NCI-H2227 treated with DMSO at 0.1 percent for 48 hours (cell line): ENCODE data around the gene MAMDC4.

ENCODE experiments used
- DNase-seq: peaks from one replicate; lab custom pipeline; 2025; lab: John Stamatoyannopoulos, UW

MAMDC4 gene

DNA sequence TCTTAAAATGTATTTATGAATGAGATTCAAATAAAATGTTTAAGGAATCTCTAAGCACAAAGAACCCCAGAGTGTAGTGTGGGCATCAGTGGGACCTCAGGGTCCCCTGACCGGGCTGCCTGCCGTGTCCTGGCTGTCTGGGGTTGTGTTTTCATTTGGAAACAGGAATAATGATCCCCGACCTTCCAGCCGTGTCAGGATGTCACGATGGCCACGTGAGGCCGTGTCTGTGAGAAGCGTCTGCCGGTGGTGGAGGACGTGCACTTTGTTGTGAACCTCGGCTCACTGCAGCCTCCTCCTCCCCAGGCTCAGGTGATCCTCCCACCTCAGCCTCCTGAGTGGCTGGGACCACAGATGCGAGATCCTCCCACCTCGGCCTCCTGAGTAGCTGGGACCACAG lies 38.5 kb downstream of the MAMDC4 start:
- no peak for DNase-seq

DNA sequence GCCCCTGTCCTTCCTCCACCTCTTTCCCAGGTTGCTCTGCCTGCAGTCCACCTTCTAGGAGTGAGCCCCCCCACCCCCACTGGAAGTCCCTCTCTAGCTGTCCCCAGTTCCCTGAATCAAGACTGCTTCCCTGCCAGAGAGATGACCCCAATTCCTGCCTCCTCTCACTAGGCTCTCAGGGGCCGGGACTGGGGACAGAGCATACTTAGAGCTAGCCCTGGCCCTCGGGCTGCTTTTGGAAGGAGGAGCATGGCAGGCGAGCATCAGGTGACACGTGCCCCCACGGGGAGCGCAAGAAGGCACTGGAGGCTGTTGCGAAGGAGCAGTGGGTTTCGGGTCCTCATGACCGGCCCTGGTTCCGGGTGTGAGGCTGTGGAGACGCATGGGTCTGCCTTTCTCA lies 43.9 kb downstream of the MAMDC4 start:
- DNase-seq: no peak

DNA sequence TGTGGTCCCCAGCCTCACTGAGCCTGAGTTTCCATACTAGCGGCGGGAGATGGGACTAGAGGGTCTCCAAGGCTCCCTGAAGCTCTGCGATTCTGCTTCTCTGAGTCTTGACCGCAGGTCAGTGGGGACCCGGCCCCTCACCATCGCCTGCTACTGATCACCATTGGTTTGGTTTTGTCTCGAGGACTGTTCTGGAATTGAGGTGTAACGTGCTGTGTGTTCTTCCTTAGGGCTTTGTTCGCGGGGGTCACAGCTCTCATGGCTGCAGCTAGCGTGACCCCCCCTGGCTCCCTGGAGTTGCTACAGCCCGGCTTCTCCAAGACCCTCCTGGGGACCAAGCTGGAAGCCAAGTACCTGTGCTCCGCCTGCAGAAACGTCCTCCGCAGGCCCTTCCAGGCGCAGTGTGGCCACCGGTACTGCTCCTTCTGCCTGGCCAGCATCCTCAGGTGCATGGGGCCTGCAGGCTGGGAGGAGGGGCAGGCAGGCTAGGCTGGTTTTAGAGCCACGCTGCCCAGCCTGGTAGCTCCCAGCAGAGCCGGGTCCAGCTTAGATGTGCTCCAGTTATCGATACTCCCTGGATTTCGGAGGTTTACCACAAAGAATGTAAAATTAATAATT lies 46.4 kb downstream of the MAMDC4 start:
- DNase-seq: no peak

DNA sequence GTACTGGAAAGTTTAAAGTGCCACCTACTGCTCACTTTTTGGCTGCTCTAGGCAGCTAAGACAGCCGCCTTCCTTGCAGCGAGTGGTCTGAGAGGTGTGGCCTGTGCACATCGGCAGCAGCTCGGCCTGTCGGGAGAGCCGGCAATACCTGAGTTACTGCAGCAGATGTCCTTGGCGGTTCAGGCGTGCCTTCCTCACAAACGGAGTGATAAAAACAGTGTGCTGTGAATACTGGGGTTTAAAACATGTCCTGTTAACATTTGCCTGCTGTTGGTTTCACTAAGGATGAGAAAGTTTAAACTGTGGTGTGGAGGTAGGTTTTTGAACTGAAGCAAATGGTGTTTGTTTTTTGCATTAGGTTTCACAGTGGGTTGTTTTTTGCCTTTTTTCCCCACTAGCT lies 47.0 kb downstream of the MAMDC4 start:
- no peak for DNase-seq

DNA sequence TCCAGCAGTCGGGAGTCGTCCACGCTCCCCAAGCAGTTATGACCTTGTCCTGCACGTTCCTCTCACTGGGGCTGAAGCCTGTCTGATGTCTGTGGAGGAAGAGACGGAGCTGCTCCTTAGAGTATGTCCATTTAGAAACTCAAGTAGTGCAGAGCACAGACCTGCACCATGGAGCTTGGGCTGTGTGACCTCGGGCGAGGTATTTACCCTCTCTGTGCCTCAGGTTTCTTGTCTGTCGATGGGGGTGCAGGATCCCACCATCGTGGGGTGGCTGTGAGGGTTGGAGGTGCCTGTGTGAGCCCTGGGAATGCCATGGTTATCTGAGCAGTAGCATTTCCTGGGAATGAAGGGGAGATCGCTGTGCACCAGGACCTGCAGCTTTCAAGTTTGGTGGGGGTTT lies 48.4 kb downstream of the MAMDC4 start:
- DNase-seq: no peak

DNA sequence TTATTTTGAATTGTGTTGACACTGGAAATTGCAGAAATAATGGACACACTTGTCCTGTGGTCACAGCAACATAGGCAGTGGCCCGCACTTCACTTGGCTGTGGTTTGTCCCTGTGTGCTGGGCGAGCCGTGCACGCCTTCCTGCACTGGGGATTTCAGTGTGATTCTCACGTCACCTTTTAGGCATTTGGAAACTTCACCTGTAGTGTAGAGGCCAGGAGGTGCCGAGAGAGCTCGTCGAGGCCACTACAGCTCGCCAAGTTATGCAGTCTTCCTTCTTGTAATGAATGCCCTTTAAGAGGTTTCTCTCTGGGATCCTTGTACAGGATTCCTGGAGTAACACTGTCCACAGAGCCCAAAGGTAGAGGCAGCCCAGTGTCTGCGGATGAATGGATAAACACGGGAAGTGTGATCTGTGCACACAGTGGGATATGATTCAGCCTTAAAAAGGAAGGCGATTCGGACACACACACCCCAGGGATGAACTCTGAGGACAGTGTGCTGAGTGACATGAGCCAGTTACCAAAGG lies 48.9 kb downstream of the MAMDC4 start:
- DNase-seq: no peak

DNA sequence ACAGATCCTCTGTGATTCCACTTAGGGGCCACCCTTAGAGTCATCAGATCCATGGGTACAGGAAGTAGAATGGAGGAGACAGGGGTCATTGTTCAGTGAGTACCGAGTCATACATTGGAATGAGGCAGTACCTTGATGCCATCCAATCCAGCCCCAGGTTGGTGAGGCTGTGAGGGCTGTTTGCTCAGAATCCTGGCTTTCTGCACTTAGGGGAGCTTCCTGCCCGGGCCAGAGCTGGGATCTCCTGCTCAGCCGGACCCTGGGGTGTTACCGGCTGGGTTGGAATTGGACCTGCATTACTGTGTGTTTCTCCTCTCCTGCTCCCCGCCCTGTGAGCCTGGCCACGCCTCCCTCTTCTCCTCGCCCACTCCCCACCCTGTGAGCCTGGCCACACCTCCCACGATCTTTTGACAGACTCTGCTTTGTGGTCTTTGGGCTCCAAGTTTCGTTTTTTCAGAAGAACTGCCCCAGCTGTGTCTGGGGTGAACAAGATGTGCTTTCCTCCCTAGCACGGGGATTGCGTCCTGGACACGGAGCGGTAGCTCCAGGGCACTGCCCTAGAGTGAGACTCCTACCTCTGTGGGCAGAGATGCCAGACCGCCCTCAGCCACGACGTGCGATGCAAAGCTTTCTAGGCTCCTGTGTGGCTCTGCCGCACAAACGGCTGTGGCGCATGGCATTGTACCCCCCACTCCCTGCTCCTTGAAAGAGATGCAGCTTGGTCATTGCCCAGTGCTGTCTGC lies 49.5 kb downstream of the MAMDC4 start:
- no peak for DNase-seq

DNA sequence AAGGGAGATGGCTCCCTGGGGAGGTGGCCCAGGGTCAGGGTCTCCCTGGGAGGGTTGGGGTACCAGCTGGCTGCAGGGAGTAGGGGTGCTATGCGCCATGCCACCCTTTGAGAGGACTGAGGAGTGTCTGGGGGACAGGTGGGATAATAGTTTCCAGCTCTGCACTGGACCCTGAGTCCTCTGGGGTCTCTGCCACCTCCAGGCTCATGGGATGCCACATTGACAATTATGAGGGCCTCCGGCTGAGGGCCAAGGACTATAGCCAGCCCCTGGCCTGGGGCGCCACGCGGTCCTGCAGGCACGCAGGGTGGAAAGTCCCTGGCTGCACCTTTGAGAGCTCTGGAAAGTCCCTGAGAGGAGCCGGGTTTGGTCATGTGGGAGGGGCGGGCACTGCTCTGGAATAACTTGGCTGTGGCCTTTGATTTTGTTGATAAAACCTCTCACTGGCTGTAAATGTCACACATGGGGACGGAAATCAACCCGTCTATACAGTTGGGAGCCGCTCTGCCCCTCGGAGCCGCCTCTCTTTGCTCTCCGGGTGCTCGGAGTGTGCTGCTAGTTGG lies 50.2 kb downstream of the MAMDC4 start:
- no peak for DNase-seq

DNA sequence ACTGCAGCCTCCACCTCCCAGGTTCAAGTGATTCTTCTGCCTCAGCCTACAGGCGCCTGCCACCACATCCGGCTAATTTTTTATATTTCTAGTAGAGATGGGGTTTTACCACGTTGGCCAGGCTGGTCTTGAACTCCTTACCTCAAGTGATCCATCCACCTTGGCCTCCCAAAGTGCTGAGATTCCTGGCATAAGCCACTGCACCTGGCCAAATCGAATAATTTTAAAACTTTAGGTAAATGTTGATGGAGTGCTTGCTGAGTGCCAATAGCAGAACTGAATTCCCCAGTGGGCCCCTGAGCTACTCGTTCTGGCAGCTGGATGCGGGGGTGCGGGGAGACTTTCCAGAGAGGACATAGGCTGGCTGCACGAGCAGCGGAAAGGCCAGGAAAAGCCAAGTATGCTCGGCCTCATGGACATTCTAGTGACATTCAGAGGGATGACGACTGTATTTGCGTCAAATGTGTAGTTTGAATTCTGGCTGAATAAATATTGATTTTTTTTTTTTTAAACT lies 51.0 kb downstream of the MAMDC4 start:
- no peak for DNase-seq

DNA sequence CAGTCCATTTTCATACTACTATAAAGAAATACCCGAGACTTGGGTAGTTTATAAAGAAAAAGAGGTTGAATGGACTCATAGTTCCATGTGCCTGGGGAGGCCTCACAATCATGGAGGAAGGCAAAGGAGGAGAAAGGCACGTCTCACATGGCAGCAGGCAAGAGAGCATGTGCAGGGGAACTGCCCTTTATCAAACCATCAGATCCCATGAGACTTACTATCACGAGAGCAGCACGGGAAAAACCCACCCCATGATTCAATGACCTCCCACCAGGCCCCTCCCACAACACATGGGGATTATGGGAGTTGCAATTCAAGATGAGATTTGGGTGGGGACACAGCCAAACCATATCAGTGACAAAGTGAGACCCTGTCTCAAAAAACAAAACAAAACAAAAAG lies 54.1 kb downstream of the MAMDC4 start:
- no peak for DNase-seq

DNA sequence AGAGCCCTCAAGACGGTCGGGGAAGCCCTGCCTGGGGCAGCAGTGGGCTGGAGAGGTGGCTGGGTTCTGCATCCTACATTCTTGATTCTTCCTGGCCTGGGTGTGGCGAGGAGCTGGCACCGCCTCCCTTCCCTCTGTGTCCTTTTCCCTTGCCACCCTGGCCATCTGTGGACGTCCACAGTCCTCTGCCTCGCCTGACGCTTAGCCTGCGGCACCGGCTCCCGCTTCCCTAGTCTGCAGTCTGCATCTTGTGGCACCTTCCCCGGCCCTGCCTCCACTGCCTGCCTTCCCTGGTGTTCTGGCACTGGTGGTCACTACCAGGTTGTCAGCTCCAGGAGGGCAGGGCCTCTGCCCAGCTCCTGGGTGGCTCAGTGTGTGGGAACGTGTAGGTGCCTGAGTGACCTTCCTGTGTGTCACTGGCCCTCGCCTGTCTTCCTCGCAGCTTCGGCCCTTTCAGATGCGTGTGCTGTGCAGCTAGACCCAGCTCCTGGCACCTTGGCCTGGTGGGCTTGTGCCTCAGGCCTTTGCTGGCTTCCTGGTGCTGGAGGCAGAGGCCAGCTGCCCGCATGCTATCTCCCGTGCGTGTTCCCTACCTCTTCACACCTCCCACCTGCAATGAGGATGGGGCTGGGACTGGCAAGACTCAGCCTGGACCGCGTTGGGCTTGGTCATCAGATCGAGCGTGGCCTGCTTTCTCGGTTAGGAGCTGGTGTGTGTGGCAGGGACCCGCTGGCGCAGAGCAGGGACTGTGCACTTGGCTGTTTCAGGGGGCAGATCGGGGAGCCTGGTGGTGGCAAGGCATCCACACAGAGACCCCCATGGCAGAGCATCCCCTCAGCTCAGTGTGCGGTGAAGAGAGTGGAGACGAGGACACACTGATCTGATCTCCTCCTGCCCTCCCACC lies 55.1 kb downstream of the MAMDC4 start:
- DNase-seq: no peak
